Choroid plexus epithelial cell (primary cell): ENCODE results near the gene NFIX.
"Not testable (repeated sequence)": the region's sequence is repeated elsewhere in the genome, so short reads cannot be mapped to it uniquely, and the experiment has no call there.

Experiments
- DNase-seq: peaks from one replicate; pipeline ENCODE4 v3.0.0-alpha.2; 2010; ENCODE audit warnings: low read depth
- H3K4me3 ChIP-seq: 2 replicates; pipeline ENCODE4 v1.5.1; 2011; ENCODE audit warnings: low read depth, mild to moderate bottlenecking, control low read depth, low read length, moderate library complexity
- CTCF ChIP-seq: conservative IDR thresholded peaks from 2 replicates; pipeline ENCODE4 v1.5.1; 2011; ENCODE audit warnings: low read depth, mild to moderate bottlenecking, control low read depth, inconsistent platforms, low read length, moderate library complexity

The NFIX gene

GRCh38 chr19:12975221-12975741, 20.0 kb upstream of the NFIX start:
- TF ChIP-seq CTCF = no peak
- H3K4me3 ChIP-seq = no peak overlapping the region
- no peak for DNase-seq

GRCh38 chr19:12976109-12976508, 19.2 kb upstream of the NFIX start:
- not testable (repeated sequence) for DNase-seq, H3K4me3 ChIP-seq

GRCh38 chr19:12979974-12980373, 15.3 kb upstream of the NFIX start:
- H3K4me3 ChIP-seq = no peak overlapping the region
- TF ChIP-seq CTCF = no peak
- DNase-seq = no peak

GRCh38 chr19:12982648-12983047, 12.6 kb upstream of the NFIX start:
- DNase-seq = no peak
- no peak overlapping the region for H3K4me3 ChIP-seq

GRCh38 chr19:12983091-12983490, 12.2 kb upstream of the NFIX start:
- peak overlapping the region; percentile 42 for H3K4me3 ChIP-seq

More at GRCh38 chr19:12982648-12983047, 12.6 kb upstream of the NFIX start:
- no peak for TF ChIP-seq CTCF

GRCh38 chr19:12983542-12984142, 11.6 kb upstream of the NFIX start:
- peak; percentile 67 for DNase-seq
- TF ChIP-seq CTCF = peak; percentile 67
- H3K4me3 ChIP-seq = peak overlapping the region; percentile 42

More at GRCh38 chr19:12983091-12983490, 12.2 kb upstream of the NFIX start:
- TF ChIP-seq CTCF = no peak
- no peak for DNase-seq

GRCh38 chr19:12984143-12984627, 11.1 kb upstream of the NFIX start:
- TF ChIP-seq CTCF = no peak
- no peak overlapping the region for H3K4me3 ChIP-seq
- no peak for DNase-seq
